Measurements from ENCODE around the gene KASH5.

- no peak for TF ChIP-seq CTCF (IDR thresholded peaks at IDR 0.05)
- TF ChIP-seq POLR2AphosphoS5 (IDR thresholded peaks at IDR 0.05; ENCODE audit: insufficient read depth in 1 of 2, low read depth in 1 of 2) = no peak
Observed at GRCh38 chr19:49418511-49418910, 30.5 kb downstream of the KASH5 start.
